Hair follicle dermal papilla cell (primary cell): ENCODE measurements around the gene P4HA1. TPM values are rescaled to one million over a fixed set of nuclear protein-coding genes. Genes with fewer than 3 reads are reported as not detected.
A peak's percentile ranks its signal among the peaks of the same experiment; 100 is the strongest.

Source experiments
- small RNA-seq: library from RNA; depleted of rRNA; stranded (forward); fragments of <200 nt; gene quantifications from one replicate; pipeline ENCODE3, GENCODE V24; 2012
- total RNA-seq: library from RNA; depleted of rRNA; stranded (reverse); fragments of >200 nt; gene quantifications from 2 replicates; pipeline ENCODE4 v1.2.3, GENCODE V29; 2012

P4HA1 gene
- total RNA-seq, result 181 and 217 TPM in 2 replicates

DNA sequence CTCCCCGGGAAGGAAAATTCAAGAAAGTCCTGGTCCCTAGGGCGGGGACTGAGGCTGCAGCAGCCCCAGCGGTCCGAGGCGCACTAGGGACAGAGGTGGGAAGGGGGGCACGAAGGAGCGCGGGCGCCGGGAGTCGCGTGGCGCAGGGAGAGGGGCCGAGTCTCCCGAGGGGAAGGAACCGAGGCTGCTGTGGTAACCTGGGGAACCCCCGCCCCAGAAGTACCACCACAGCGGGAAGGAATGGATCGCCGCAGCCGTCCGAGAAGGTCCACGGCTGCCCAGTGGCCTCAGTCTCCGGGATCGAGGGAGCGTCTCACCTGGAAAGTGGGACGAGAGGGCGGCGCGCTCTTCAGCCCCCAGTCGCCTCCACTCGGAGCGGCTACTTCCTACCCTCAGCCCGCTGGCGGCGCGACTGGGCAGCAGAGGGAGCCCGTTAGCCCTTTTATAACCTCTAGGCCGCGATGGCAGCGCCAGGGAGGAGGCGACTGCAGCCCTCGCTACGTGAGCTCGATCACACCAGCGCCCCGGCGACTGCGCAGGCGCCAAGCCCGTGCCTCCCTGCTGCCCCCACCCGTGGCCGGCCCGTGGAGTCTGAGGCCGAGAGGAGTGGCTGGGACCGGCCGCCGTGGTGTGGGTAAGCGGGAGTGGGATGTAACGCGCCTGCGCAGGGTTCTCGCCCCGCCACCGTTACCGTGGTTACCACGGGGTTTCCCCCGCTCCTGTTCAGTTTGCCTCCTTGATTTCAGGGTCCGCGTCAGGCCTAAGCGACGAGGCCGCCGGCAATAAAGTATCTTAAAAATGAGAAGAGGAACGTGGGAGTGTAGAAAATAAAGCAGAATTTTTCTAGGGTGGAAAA is at the start of gene P4HA1:
TSS of gene P4HA1 (minus strand) at position 418 of the 856 bp plus-strand sequence. CDS start 21,983 bp downstream, outside the sequence.

DNA sequence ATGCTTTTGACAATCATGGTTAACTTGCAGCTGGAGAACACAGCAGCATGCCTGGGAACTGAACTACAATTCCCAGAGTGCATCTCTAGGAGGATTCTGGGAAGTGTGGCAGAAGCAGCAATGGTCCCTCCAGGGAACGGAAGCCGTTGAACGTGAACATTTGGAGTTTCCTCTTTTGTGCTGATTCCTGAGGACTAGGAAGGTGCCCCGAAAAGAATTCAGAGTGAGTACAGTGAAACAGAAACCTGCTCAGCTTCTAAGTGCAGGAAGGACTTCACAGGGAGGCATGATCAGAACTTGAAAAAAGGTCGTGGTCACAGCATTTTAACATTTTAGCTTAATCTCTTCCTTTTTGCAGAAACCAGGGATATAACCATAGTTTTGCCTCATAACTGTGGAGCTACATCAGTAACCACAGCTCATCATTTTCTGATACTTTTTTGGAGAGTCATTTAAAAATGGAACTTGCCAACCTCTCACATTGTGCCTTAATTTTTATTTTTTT is 13.7 kb upstream of the P4HA1 start, which contains the start of gene NUDT13:
TSS of gene NUDT13 (plus strand) at position 111 of the 505 bp plus-strand sequence. CDS start 3,911 bp downstream, outside the sequence.

Small RNAs within 50 kb of the gene (small RNA-seq; reads per million reads assigned to genes)
- gene RF00019 (not detected), gene SNORA11F (1,272 reads per million, percentile 99 among the genes with 10 or more reads in this experiment)

Other genes starting within 250 kb of the P4HA1 start
- gene OIT3, start 203.1 kb downstream of the P4HA1 start, total RNA-seq, result 0.32 TPM in 1 of 2 replicates, not detected in the other
- gene PLA2G12B, start 142.1 kb downstream of the P4HA1 start, total RNA-seq, result not detected in 2 replicates
- 0.97 and 1.6 TPM in 2 replicates for gene NUDT13, start 13.6 kb upstream of the P4HA1 start, total RNA-seq
- gene ECD, start 71.1 kb upstream of the P4HA1 start, total RNA-seq, result 30.6 and 32.1 TPM in 2 replicates
- gene FAM149B1, start 71.3 kb upstream of the P4HA1 start, total RNA-seq, result 29.9 and 38.3 TPM in 2 replicates
- 8.5 and 11.5 TPM in 2 replicates for gene DNAJC9, start 150.4 kb upstream of the P4HA1 start, total RNA-seq
- gene MRPS16, start 155.8 kb upstream of the P4HA1 start, total RNA-seq, result 72.9 and 74.6 TPM in 2 replicates